GM12892 (cell line): ENCODE measurements around the gene RUNDC3A.

Source experiments
- POLR2AphosphoS5 ChIP-seq: IDR thresholded peaks from 2 replicates; pipeline ENCODE4 v1.6.1; 2011; ENCODE audit warnings: low read depth, low read length, control low read depth
- TAF1 ChIP-seq: IDR thresholded peaks from 2 replicates; pipeline ENCODE4 v1.6.1; 2011; ENCODE audit warnings: low read depth, mild to moderate bottlenecking, control low read depth, low read length, borderline replicate concordance

GRCh38 chr17:44314869-44315661 lies 6.7 kb downstream of the RUNDC3A start:
- TF ChIP-seq TAF1 = no peak
- no peak for TF ChIP-seq POLR2AphosphoS5
